ENCODE measurements around the gene LILRB3.

- TF ChIP-seq REST (IDR thresholded peaks at IDR 0.05; ENCODE audit: unreplicated experiment) (no peak), EZH2phosphoT487 (IDR thresholded peaks at IDR 0.05; ENCODE audit: unreplicated experiment) (no peak), CTCF (conservative IDR thresholded peaks at IDR 0.05; ENCODE audit: low read depth in 2 of 2) (no peak), EZH2 (IDR thresholded peaks at IDR 0.05; ENCODE audit: low read depth, unreplicated experiment) (no peak), POLR2AphosphoS5 (IDR thresholded peaks at IDR 0.05; ENCODE audit: low read depth) (no peak), ZNF114 (CRISPR knock-in tag; IDR thresholded peaks at IDR 0.05) (no peak), CREB1 (CRISPR knock-in tag; IDR thresholded peaks at IDR 0.05; ENCODE audit: low read depth) (no peak), JUNB (IDR thresholded peaks at IDR 0.05; ENCODE audit: unreplicated experiment) (no peak), ZNF331 (CRISPR knock-in tag; IDR thresholded peaks at IDR 0.05; ENCODE audit: low read depth) (no peak)
These were observed 13.6 kb downstream of the LILRB3 start for GRCh38 chr19:54209058-54209810.

Data from GM23338 (cell line).